ENCODE data around the gene PAXX. TPM values are rescaled to one million over a fixed set of nuclear protein-coding genes. Genes with fewer than 3 reads are reported as not detected.
A peak's percentile ranks its signal among the peaks of the same experiment; 100 is the strongest.

The PAXX gene
- total RNA-seq, 1 donor from 2014 or later, result 33.1 TPM

GRCh38 chr9:137006116-137007003, 14.1 kb downstream of the PAXX start:
- ATAC-seq, result peak; percentile 4

- ATAC-seq, result no peak
Observed at GRCh38 chr9:137007108-137007815, 15.0 kb downstream of the PAXX start.

- ATAC-seq, result no peak
Observed at GRCh38 chr9:137007816-137008270, 15.6 kb downstream of the PAXX start.

GRCh38 chr9:137008312-137008711, 16.1 kb downstream of the PAXX start:
- ATAC-seq, result no peak

GRCh38 chr9:137009217-137009616, 17.0 kb downstream of the PAXX start:
- ATAC-seq, result no peak

- no peak for ATAC-seq
Observed at GRCh38 chr9:137009938-137010732, 17.9 kb downstream of the PAXX start.

- ATAC-seq, result no peak
Observed at GRCh38 chr9:137011156-137011555, 18.9 kb downstream of the PAXX start.

- no peak for ATAC-seq
Observed at GRCh38 chr9:137011907-137012675, 19.9 kb downstream of the PAXX start.

GRCh38 chr9:137012694-137013570, 20.7 kb downstream of the PAXX start:
- no peak for ATAC-seq

GRCh38 chr9:137013571-137013940, 21.3 kb downstream of the PAXX start:
- no peak for ATAC-seq

GRCh38 chr9:137014166-137014565, 21.9 kb downstream of the PAXX start:
- no peak for ATAC-seq

GRCh38 chr9:137014776-137015539, 22.7 kb downstream of the PAXX start:
- ATAC-seq, result no peak

GRCh38 chr9:137015540-137015930, 23.3 kb downstream of the PAXX start:
- no peak for ATAC-seq

- ATAC-seq, result no peak
Observed at GRCh38 chr9:137015976-137016375, 23.8 kb downstream of the PAXX start.

- no peak for ATAC-seq
Observed at GRCh38 chr9:137016436-137016835, 24.2 kb downstream of the PAXX start.

- ATAC-seq, result no peak
Observed at GRCh38 chr9:137017071-137017470, 24.8 kb downstream of the PAXX start.

GRCh38 chr9:137017791-137018497, 25.7 kb downstream of the PAXX start:
- no peak for ATAC-seq

GRCh38 chr9:137018761-137019559, 26.7 kb downstream of the PAXX start:
- peak; percentile 17 for ATAC-seq

All from esophagus mucosa (tissue), 1 donor.